NB4 (cell line): ENCODE data around the gene SRGAP3.

Source experiments
- DNase-seq: peaks from one replicate; pipeline ENCODE4 v3.0.0; 2010; ENCODE audit warnings: low read depth
- H3K4me3 ChIP-seq: one replicate; pipeline ENCODE4 v1.5.1; 2011; ENCODE audit warnings: mild to moderate bottlenecking, low read depth, low read length, moderate library complexity
- CTCF ChIP-seq: IDR thresholded peaks from one replicate; pipeline ENCODE4 v1.5.1; 2012; ENCODE audit warnings: low read depth, low read length
- MAX ChIP-seq: IDR thresholded peaks from 2 replicates; pipeline ENCODE4 v1.6.1; 2011; ENCODE audit warnings: low read depth, low read length
- MYC ChIP-seq: IDR thresholded peaks from 2 replicates; pipeline ENCODE4 v1.6.1; 2011; ENCODE audit warnings: low read depth, low read length
- POLR2A ChIP-seq: IDR thresholded peaks from 2 replicates; pipeline ENCODE4 v1.6.1; 2011; ENCODE audit warnings: mild to moderate bottlenecking; ENCODE audit not compliant: insufficient read length; ENCODE audit errors: extremely low read depth

Gene SRGAP3

GRCh38 chr3:9108876-9109567 lies 140.4 kb downstream of the SRGAP3 start:
- TF ChIP-seq MYC (no peak), MAX (no peak), CTCF (no peak), POLR2A (no peak)
- no peak for DNase-seq
- H3K4me3 ChIP-seq, result no peak overlapping the region

GRCh38 chr3:9107738-9108137 lies 141.7 kb downstream of the SRGAP3 start:
- no peak for DNase-seq
- no peak for TF ChIP-seq MYC
- no peak for TF ChIP-seq MAX
- no peak for TF ChIP-seq CTCF
- TF ChIP-seq POLR2A, result no peak
- no peak overlapping the region for H3K4me3 ChIP-seq

GRCh38 chr3:9105421-9105820 lies 144.0 kb downstream of the SRGAP3 start:
- TF ChIP-seq CTCF, result no peak
- TF ChIP-seq MAX, result no peak
- DNase-seq, result no peak
- H3K4me3 ChIP-seq, result no peak overlapping the region

- no peak for TF ChIP-seq MAX
- TF ChIP-seq MYC, result no peak
- H3K4me3 ChIP-seq, result no peak overlapping the region
- DNase-seq, result no peak
Observed at GRCh38 chr3:9104121-9104520, 145.3 kb downstream of the SRGAP3 start.

GRCh38 chr3:9102240-9102981 lies 147.0 kb downstream of the SRGAP3 start:
- no peak for TF ChIP-seq MYC
- no peak for TF ChIP-seq MAX
- no peak for TF ChIP-seq CTCF
- TF ChIP-seq POLR2A, result no peak
- no peak overlapping the region for H3K4me3 ChIP-seq
- DNase-seq, result no peak

- no peak for TF ChIP-seq MYC
- no peak for TF ChIP-seq CTCF
- no peak for TF ChIP-seq MAX
- TF ChIP-seq POLR2A, result no peak
- no peak overlapping the region for H3K4me3 ChIP-seq
- DNase-seq, result no peak
Observed at GRCh38 chr3:9101286-9101685, 148.2 kb downstream of the SRGAP3 start.
